NCI-H69 (cell line): Measurements from ENCODE around the gene AP1S1.
"Not testable (repeated sequence)": the region's sequence is repeated elsewhere in the genome, so short reads cannot be mapped to it uniquely, and the experiment has no call there.

ENCODE experiments used
- DNase-seq: peaks from one replicate; lab custom pipeline; 2025; lab: John Stamatoyannopoulos, UW

Gene AP1S1

DNA sequence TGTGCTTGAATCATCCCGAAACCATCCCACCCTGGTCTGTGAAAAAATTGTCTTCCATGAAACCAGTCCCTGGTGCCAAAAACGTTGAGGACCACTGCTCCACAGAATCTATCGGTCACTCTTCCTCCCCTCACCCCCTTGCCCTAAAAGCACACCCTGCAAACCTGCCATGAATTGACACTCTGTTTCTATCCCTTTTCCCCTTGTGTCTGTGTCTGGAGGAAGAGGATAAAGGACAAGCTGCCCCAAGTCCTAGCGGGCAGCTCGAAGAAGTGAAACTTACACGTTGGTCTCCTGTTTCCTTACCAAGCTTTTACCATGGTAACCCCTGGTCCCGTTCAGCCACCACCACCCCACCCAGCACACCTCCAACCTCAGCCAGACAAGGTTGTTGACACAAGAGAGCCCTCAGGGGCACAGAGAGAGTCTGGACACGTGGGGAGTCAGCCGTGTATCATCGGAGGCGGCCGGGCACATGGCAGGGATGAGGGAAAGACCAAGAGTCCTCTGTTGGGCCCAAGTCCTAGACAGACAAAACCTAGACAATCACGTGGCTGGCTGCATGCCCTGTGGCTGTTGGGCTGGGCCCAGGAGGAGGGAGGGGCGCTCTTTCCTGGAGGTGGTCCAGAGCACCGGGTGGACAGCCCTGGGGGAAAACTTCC lies 28.2 kb upstream of the AP1S1 start:
- peak; percentile 37 for DNase-seq

GRCh38 chr7:101126651-101127459 lies 27.4 kb upstream of the AP1S1 start, which contains the start of gene SERPINE1:
Gene SERPINE1 (plus strand): TSS chr7:101127104. CDS start chr7:101128394, 1,290 bp downstream.
- DNase-seq: peak; percentile 69

GRCh38 chr7:101127460-101128039 lies 26.7 kb upstream of the AP1S1 start:
- no peak for DNase-seq

DNA sequence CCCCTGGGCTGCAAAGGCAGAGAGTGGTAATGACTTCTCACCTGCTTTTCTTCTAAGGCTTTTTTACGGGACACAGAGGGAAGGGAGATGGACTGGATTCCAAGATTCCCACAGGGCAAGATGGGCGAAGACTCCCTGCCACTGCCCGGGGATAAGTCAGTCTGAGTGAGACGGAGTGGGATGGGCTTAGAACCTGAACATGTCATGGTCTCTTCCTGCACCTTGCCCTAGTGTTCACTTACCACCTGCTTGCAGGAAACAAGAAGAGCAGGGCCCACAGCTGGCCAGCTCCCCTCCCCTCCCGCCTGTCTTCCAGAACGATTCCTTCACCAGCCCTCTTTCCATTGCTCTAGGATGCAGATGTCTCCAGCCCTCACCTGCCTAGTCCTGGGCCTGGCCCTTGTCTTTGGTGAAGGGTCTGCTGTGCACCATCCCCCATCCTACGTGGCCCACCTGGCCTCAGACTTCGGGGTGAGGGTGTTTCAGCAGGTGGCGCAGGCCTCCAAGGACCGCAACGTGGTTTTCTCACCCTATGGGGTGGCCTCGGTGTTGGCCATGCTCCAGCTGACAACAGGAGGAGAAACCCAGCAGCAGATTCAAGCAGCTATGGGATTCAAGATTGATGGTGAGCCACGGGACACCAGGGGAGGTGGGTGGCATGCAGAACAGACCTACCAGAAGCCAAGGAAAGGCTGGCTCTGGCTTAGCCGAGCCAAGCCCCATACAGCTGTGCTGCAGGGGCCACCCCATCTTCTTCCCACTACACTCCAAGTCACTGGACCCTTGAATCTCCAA lies 26.0 kb upstream of the AP1S1 start:
- DNase-seq: no peak

DNA sequence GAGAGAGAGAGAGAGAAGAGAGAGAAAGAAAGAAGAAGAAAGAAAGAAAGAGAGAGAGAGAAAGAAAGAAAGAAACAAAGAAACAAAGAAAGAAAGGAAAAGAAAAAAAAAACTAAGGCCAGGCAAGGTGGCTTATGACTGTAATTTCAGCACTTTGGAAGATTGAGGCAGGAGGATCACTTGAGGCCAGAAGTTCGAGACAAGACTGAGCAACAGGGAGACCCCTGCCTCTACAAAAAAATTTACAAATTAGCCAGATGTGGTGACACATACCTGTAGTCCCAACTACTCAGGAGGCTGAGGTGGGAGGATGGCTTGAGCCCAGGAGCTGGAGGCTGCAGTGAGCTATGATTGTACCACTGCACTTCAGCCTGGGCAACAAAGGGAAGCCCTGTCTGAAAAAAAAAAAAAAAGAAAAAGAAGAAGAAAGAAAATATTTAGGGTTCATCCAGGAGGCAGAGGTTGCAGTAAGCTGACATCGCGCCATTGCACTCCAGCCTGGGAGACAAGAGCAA lies 24.6 kb upstream of the AP1S1 start:
- DNase-seq: no peak

- not testable (repeated sequence) for DNase-seq
Measured at GRCh38 chr7:101132626-101133600, 21.4 kb upstream of the AP1S1 start.

DNA sequence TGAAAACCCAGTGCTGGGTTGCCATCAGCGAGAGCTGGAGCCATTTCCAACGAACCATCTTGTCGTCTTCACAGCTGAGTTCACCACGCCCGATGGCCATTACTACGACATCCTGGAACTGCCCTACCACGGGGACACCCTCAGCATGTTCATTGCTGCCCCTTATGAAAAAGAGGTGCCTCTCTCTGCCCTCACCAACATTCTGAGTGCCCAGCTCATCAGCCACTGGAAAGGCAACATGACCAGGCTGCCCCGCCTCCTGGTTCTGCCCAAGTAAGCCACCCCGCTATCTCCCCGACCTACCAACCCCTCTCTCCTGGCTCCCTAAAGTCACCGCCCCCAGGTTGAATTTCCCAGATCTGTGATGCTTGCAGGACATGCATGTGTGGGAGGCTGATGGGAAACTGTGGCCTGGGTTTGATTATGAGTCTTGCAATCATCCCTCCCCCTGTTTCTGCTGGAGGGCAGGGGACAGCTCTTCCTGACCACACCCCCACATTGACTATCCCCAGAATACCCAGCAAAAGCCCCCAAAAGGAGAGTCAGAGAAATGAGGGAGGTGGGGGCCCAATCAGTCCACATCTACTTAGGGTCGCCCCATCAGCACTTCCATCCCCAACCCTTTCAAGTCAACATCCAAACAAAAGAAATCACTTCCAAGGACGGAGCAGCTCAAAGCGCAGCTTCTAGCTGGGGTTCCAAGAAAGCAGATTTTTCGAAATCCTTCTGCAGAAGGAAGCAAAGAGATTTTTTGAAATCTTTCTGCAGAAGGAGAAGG lies 20.5 kb upstream of the AP1S1 start:
- no peak for DNase-seq

- peak; percentile 79 for DNase-seq
Measured at GRCh38 chr7:101134399-101134980, 19.8 kb upstream of the AP1S1 start.

- no peak for DNase-seq
Measured at GRCh38 chr7:101137651-101138212, 16.5 kb upstream of the AP1S1 start.

GRCh38 chr7:101138213-101138870 lies 15.9 kb upstream of the AP1S1 start:
- DNase-seq: peak; percentile 91

GRCh38 chr7:101140339-101140699 lies 14.0 kb upstream of the AP1S1 start:
- DNase-seq: no peak

DNA sequence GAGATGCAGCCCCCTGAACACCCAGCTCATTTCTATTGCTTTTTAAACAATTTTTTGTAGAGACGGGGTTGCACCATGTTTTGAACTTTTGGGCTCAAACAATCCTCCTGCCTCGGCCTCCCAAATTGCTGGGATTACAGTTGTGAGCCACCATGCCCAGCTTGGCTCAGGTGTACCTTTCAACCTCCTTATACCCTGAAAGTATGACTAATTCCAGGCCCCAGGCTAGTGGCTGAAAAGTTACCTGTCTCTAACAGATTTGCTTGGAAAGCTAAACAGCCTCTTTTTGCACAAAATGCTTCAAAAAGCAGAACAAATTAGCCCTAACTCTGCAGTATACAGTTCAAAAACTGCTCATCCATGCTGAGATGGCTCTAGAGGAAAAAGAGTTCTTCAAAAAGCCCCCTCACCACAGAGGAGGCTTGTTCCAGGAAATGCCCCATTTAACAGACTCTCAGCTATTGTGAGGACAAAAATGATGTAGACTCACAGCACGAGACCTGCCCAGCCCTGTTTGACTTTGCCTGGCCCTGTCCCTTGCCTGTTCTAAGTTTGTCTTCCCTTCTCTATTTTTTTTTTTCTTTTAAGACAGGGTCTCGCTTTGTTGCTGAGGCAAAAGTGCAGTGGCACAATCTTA lies 13.4 kb upstream of the AP1S1 start:
- no peak for DNase-seq

DNA sequence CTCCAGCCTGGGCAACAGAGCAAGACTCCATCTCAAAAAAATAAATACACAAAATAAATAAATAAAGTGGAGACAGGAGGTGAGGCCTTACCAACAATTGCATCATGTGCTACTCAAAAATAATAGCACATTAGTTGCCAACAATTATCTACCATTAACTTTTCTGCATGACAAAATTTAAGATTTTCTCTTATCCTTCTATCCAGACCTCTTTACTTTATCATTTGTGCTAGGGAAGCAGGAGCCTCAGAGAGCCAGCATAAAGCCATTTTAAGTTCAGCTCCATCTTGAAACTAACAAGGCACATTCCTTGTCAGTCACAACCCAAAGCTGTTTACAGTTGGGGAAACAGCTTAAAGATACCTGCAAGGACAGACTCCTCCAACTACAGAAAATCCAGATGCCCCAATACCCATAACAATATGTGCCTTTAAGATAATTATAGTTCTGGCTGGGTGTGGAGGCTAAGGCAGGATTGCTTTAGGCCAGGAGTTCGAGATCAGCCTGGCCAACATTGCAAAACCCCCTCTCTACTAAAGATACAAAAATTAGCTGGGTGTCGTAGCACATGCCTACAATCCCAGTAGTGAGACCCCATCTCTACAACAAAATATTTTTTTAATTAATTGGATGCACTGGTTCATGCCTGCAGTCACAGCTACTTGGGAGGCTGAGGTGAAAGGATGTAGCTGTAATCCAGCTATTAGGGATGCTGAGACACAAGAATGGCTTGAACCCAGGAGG lies 2.2 kb upstream of the AP1S1 start:
- no peak for DNase-seq

DNA sequence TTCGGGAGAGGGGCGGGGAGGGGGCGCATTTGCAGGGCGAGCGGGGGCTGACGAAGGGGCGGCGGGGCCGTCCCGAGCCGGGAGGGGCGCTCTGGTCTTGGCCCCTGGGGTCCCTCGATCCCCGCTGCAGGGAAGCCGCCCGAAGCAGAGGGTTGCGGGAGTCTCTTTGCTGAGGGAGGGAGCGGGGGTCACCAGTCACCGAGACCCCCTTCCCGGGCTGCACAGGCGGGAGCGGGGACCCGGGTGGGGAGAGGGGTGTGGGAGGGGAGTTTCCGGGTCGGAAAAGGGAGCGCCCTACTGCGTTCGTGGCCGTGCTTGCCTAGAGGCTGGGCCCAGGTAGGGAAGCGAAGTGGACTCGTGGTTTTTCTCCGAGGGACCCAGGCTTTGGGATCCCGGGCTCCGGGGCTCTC lies 422 bp downstream of the AP1S1 start:
- DNase-seq: peak; percentile 63

GRCh38 chr7:101155303-101155702 lies 1.0 kb downstream of the AP1S1 start:
- DNase-seq: no peak

- no peak for DNase-seq
Measured at GRCh38 chr7:101156277-101156676, 2.0 kb downstream of the AP1S1 start.

DNA sequence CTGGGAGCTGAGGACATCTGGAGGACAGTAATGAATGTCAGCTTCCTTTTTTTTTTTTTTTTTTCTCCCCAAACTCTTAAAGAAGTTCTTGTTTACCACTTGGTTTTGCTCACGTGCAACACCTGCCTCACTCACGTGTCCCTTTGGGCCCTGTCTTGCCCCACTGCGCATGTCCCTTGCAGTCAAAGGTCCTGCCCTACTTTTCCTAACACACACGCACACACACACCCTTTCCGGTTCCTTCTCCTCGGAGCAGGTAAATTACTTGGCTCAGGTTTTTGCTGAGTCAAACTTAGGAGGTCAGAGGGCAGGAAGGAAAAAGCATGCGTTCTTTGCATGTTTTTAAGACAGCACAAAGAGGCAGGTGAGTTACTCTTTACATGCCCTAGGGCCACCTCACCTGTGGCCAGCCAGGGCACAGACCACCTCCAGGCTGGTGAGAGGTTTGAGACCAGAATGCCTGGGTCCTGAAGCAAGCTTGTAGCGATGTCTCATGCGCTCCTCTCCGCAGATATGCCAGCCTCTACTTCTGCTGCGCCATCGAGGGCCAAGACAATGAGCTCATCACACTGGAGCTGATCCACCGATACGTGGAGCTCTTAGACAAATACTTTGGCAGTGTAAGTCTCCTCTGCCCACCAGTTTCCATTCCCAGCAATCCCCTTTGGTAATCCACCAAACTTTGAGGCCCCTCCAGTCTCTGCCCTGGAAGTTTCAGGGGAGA lies 2.8 kb downstream of the AP1S1 start:
- DNase-seq: no peak
